Lung (tissue), 12 donors: ENCODE measurements around the gene C8A. TPM values are rescaled to one million over a fixed set of nuclear protein-coding genes. Genes with fewer than 3 reads are reported as not detected.

Experiments
- ATAC-seq: fragments of 200-7000 bp; cut with Tn5 transposase; one replicate; pipeline ENCODE4 v1.9.1; 2020; ENCODE audit warnings: moderate number of reproducible peaks; ENCODE audit not compliant: insufficient read depth, low FRiP score
- DNase-seq, 3 donors: peaks; one replicate each; pipeline ENCODE4 v3.0.0-alpha.2; 2013 to 2017
- H3K27ac ChIP-seq, 2 donors: one replicate each; pipeline ENCODE4 v1.5.1; 2013; ENCODE audit warnings: mild to moderate bottlenecking in 2 of 2, moderate library complexity in 2 of 2, control low read depth in 1 of 2, inconsistent platforms in 1 of 2, low read depth in 1 of 2, low read length in 1 of 2
- H3K27me3 ChIP-seq, 3 donors: one replicate each; pipeline ENCODE4 v1.5.1; 2013; ENCODE audit warnings: low read length in 2 of 3; ENCODE audit not compliant: control insufficient read depth in 3 of 3, insufficient read depth in 3 of 3
- H3K36me3 ChIP-seq, 4 donors: one replicate each; pipeline ENCODE4 v1.5.1; 2013; ENCODE audit warnings: low read length in 4 of 4, mild to moderate bottlenecking in 1 of 4, moderate library complexity in 1 of 4; ENCODE audit not compliant: control insufficient read depth in 4 of 4, insufficient read depth in 4 of 4
- H3K4me1 ChIP-seq, 5 donors: one replicate each; pipeline ENCODE4 v1.5.1; 2013; ENCODE audit warnings: low read length in 5 of 5, mild to moderate bottlenecking in 2 of 5, moderate library complexity in 1 of 5; ENCODE audit not compliant: control insufficient read depth in 5 of 5, insufficient read depth in 5 of 5
- H3K4me3 ChIP-seq: one replicate; pipeline ENCODE4 v1.5.1; 2013; ENCODE audit warnings: mild to moderate bottlenecking, control low read depth, moderate library complexity
- H3K9ac ChIP-seq, 2 donors: one replicate each; pipeline ENCODE4 v1.5.1; 2013; ENCODE audit warnings: low read length in 2 of 2, control low read depth in 1 of 2; ENCODE audit not compliant: insufficient read depth in 1 of 2
- H3K9me3 ChIP-seq, 4 donors: one replicate each; pipeline ENCODE4 v1.5.1; 2013; ENCODE audit warnings: low read length in 3 of 4, mild to moderate bottlenecking in 1 of 4, moderate library complexity in 1 of 4; ENCODE audit not compliant: control insufficient read depth in 4 of 4, insufficient read depth in 3 of 4
- CTCF ChIP-seq: IDR thresholded peaks from 2 replicates; pipeline ENCODE4 v1.5.1; 2012; ENCODE audit warnings: mild to moderate bottlenecking; ENCODE audit errors: control extremely low read depth, extremely low read depth
- WGBS, 2 donors: extraction: QIAGEN DNeasy Blood & Tissue Kit; methylation state at CpG; one replicate each; pipeline ENCODE4 v1.1.7; 2013; 5-methylcytosine and 5-hydroxymethylcytosine counted together
- polyA plus RNA-seq, 2 donors: library from polyadenylated mRNA; stranded (reverse); fragments of 200-250 nt; gene quantifications; one replicate each; pipeline ENCODE4 v1.2.1, GENCODE V29; 2013
- total RNA-seq, 2 donors: library from RNA; depleted of rRNA in 1 of 2; stranded (reverse); fragments of >200 nt in 1 of 2; gene quantifications; one replicate each; pipeline ENCODE4 v1.2.1, GENCODE V29; 2014 to 2021
- donor health status: control.
- donor health status: control.
- donor health status: Bipolar disorder and iron deficiency.
- donor health status: healthy.
- donor health status: DM: yes; HTN: yes; CAD: no.

The C8A gene
- total and polyA plus RNA-seq, 4 donors = 0.12 to 1.4 TPM; not detected in 2

DNA sequence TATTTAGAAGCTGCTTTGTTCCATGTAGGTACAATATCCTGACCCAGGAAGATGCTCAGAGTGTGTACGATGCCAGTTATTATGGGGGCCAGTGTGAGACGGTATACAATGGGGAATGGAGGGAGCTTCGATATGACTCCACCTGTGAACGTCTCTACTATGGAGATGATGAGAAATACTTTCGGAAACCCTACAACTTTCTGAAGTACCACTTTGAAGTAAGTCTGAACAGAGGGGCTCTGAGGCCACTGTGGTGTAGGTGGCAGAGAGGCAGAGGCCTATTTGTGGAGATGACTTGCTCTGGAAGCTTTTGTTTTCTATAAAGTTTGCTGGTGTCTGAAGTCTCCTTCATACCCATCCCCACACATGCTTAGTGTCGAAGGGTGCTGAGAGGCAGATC is 26.8 kb downstream of the C8A start:
- 91 to 92% methylated on average over 6 of the region's 6 CpGs for WGBS, 2 donors
- TF ChIP-seq CTCF = no peak
- ATAC-seq = no peak
- Histone ChIP-seq H3K36me3 (no peaks in the 10 kb centered on the region), H3K27ac (no peak overlapping the region), H3K27me3 (no peaks in the 10 kb centered on the region), H3K9ac (no peak overlapping the region), H3K4me1 (no peaks in the 10 kb centered on the region), H3K9me3 (no peaks in the 10 kb centered on the region), H3K4me3 (no peak overlapping the region)
- no peak for DNase-seq

- no peak for TF ChIP-seq CTCF
- Histone ChIP-seq H3K27ac (no peak overlapping the region), H3K4me1 (no peaks in the 10 kb centered on the region), H3K4me3 (peak overlapping the region; percentile 16), H3K36me3 (no peaks in the 10 kb centered on the region), H3K9me3 (no peaks in the 10 kb centered on the region), H3K27me3 (no peaks in the 10 kb centered on the region), H3K9ac (no peak overlapping the region)
- DNase-seq (no peak), ATAC-seq (no peak)
- WGBS, 2 donors = 88 to 89% methylated on average over 3 of the region's 3 CpGs
These were observed 35.6 kb downstream of the C8A start for GRCh38 chr1:56890229-56890628.

DNA sequence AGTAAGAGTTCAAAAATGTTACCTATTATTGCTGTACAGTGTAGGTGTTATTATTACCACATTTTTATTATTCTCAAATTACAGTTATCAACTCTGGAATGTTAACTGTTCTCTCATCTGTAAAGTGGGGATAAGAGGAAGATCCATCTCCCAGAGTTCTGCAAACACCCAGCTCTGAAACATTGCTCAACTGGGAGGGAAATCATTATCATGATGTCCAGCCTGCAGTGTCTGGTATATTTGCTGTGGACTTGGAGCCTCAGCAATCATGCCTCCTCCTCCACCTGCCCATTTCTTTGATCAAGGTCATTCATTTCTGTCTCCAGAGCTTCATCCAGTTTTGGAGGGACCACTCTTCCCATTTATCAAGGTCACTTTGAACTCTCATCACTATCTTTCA is 39.4 kb downstream of the C8A start:
- H3K27ac ChIP-seq = no peak overlapping the region
- no peaks in the 10 kb centered on the region for H3K27me3 ChIP-seq
- peaks cover 0 to 8% (median 0%) of the 10 kb centered on the region in 5 donors for H3K4me1 ChIP-seq
- H3K36me3 ChIP-seq = no peaks in the 10 kb centered on the region
- H3K9me3 ChIP-seq = no peaks in the 10 kb centered on the region
- no peak for DNase-seq
- H3K9ac ChIP-seq = no peak overlapping the region
- TF ChIP-seq CTCF = no peak
- no peak overlapping the region for H3K4me3 ChIP-seq
- ATAC-seq = no peak
